Measurements from ENCODE around the gene THPO. TPM values are rescaled to one million over a fixed set of nuclear protein-coding genes. Genes with fewer than 3 reads are reported as not detected.

Gene THPO
- polyA plus RNA-seq, 3 donors = not detected

- peak within 1 kb of the TSS; percentile 51 to 91 (median 71) for H3K4me3 ChIP-seq (replicated peaks in 1 of 3; ENCODE audit: low read depth in 2 of 3, low read length in 3 of 3)
- Mint-ChIP-seq H3K27ac (peak within 1 kb of the TSS; percentile 59 to 91 (median 85)), H3K27me3 (ENCODE audit: low read depth in 3 of 3) (peaks cover 12 to 15% (median 14%) of the 10 kb centered on the region in 3 donors), H3K4me1 (peaks cover 25% of the 10 kb centered on the region), H3K4me3 (peak within 1 kb of the TSS; percentile 92 to 97), H3K9me3 (peaks cover 0 to 2% (median 0%) of the 10 kb centered on the region in 7 donors), H3K36me3 (peaks cover 10 to 16% of the 10 kb centered on the region in 2 donors)
- no peaks in the 10 kb centered on the region for H4K20me1 ChIP-seq (ENCODE audit: insufficient read depth, low read length)
- intact Hi-C loops (cut with micrococcal nuclease) = no loop called here
- under 1% methylated on average over 56 of the region's 56 CpGs for WGBS (ENCODE audit: insufficient coverage)
- DNase-seq = no peak
- H3K79me2 ChIP-seq (ENCODE audit: insufficient read depth, low read length) = peaks cover 18% of the 10 kb centered on the region
- H3K9me3 ChIP-seq (replicated peaks in 1 of 2; ENCODE audit: control insufficient read depth in 1 of 2, insufficient read depth in 1 of 2, low read length in 2 of 2) = no peaks in the 10 kb centered on the region
- peak within 1 kb of the TSS; percentile 83 to 87 for H3K27ac ChIP-seq (ENCODE audit: low read depth in 1 of 2, low read length in 2 of 2)
- TF ChIP-seq CTCF (IDR thresholded peaks at IDR 0.05) = no peak
- peak within 1 kb of the TSS; percentile 93 for H2AFZ ChIP-seq (ENCODE audit: insufficient read depth, low read depth, low read length, poor library complexity, severe bottlenecking)
- H3K27me3 ChIP-seq (ENCODE audit: control insufficient read depth in 2 of 2, insufficient read depth in 2 of 2, low read length in 2 of 2) = peaks cover 0 to 12% of the 10 kb centered on the region in 2 donors
- peak within 1 kb of the TSS; percentile 77 for H3K9ac ChIP-seq (ENCODE audit: insufficient read depth, low read length, poor library complexity, severe bottlenecking)
- peak within 1 kb of the TSS; percentile 96 for H3K4me2 ChIP-seq (replicated peaks; ENCODE audit: extremely low read depth, low read length, poor library complexity, severe bottlenecking)
- peaks cover 21 to 37% of the 10 kb centered on the region in 2 donors for H3K4me1 ChIP-seq (ENCODE audit: control insufficient read depth in 1 of 2, insufficient read depth in 2 of 2, low read length in 2 of 2)
- peaks cover 3 to 16% of the 10 kb centered on the region in 2 donors for H3K36me3 ChIP-seq (replicated peaks in 1 of 2; ENCODE audit: control insufficient read depth in 1 of 2, insufficient read depth in 2 of 2, low read length in 2 of 2)
These were observed 16.5 kb downstream of the THPO start, which contains the start of the genes CLCN2 and POLR2H for GRCh38 chr3:184361532-184361931. Gene CLCN2 (minus strand): TSS chr3:184361605. CDS start chr3:184361479, 126 bp downstream. Gene POLR2H (plus strand): TSS chr3:184361710. CDS start chr3:184363493, 1,783 bp downstream.

GRCh38 chr3:184360929-184361531 is 17.0 kb downstream of the THPO start:
- peaks cover 18% of the 10 kb centered on the region for H3K79me2 ChIP-seq (ENCODE audit: insufficient read depth, low read length)
- no peak overlapping the region for H3K27ac ChIP-seq (ENCODE audit: low read depth in 1 of 2, low read length in 2 of 2)
- peaks cover 0 to 12% of the 10 kb centered on the region in 2 donors for H3K27me3 ChIP-seq (ENCODE audit: control insufficient read depth in 2 of 2, insufficient read depth in 2 of 2, low read length in 2 of 2)
- peak overlapping the region; percentile 77 for H3K9ac ChIP-seq (ENCODE audit: insufficient read depth, low read length, poor library complexity, severe bottlenecking)
- no peak for TF ChIP-seq CTCF (IDR thresholded peaks at IDR 0.05)
- H3K27me3 Mint-ChIP-seq (ENCODE audit: low read depth in 3 of 3) = peaks cover 12 to 15% (median 14%) of the 10 kb centered on the region in 3 donors
- H3K4me1 Mint-ChIP-seq = peaks cover 24% of the 10 kb centered on the region
- no peak for DNase-seq
- H3K9me3 ChIP-seq (replicated peaks in 1 of 2; ENCODE audit: control insufficient read depth in 1 of 2, insufficient read depth in 1 of 2, low read length in 2 of 2) = no peaks in the 10 kb centered on the region
- peak overlapping the region; percentile 96 for H3K4me2 ChIP-seq (replicated peaks; ENCODE audit: extremely low read depth, low read length, poor library complexity, severe bottlenecking)
- no peak overlapping the region for H3K27ac Mint-ChIP-seq
- H3K4me3 Mint-ChIP-seq = peak overlapping the region; percentile 72 to 87
- H3K4me3 ChIP-seq (replicated peaks in 1 of 3; ENCODE audit: low read depth in 2 of 3, low read length in 3 of 3) = peak overlapping the region; percentile 51 to 91 (median 57)
- 14% methylated on average over 24 of the region's 24 CpGs for WGBS (ENCODE audit: insufficient coverage)
- peaks cover 0 to 2% (median 0%) of the 10 kb centered on the region in 7 donors for H3K9me3 Mint-ChIP-seq
- H3K4me1 ChIP-seq (ENCODE audit: control insufficient read depth in 1 of 2, insufficient read depth in 2 of 2, low read length in 2 of 2) = peaks cover 21 to 37% of the 10 kb centered on the region in 2 donors
- H3K36me3 Mint-ChIP-seq = peaks cover 9 to 11% of the 10 kb centered on the region in 2 donors
- H2AFZ ChIP-seq (ENCODE audit: insufficient read depth, low read depth, low read length, poor library complexity, severe bottlenecking) = peak overlapping the region; percentile 93
- peaks cover 3 to 13% of the 10 kb centered on the region in 2 donors for H3K36me3 ChIP-seq (replicated peaks in 1 of 2; ENCODE audit: control insufficient read depth in 1 of 2, insufficient read depth in 2 of 2, low read length in 2 of 2)
- H4K20me1 ChIP-seq (ENCODE audit: insufficient read depth, low read length) = no peaks in the 10 kb centered on the region
- intact Hi-C loops (cut with micrococcal nuclease) = no loop called here
